ENCODE data around the gene ENPP1. TPM values are rescaled to one million over a fixed set of nuclear protein-coding genes. Genes with fewer than 3 reads are reported as not detected.

ENPP1 gene
- polyA plus RNA-seq, 1 of the 3 experiments (the other 2 are of a cell fraction): not detected

DNA sequence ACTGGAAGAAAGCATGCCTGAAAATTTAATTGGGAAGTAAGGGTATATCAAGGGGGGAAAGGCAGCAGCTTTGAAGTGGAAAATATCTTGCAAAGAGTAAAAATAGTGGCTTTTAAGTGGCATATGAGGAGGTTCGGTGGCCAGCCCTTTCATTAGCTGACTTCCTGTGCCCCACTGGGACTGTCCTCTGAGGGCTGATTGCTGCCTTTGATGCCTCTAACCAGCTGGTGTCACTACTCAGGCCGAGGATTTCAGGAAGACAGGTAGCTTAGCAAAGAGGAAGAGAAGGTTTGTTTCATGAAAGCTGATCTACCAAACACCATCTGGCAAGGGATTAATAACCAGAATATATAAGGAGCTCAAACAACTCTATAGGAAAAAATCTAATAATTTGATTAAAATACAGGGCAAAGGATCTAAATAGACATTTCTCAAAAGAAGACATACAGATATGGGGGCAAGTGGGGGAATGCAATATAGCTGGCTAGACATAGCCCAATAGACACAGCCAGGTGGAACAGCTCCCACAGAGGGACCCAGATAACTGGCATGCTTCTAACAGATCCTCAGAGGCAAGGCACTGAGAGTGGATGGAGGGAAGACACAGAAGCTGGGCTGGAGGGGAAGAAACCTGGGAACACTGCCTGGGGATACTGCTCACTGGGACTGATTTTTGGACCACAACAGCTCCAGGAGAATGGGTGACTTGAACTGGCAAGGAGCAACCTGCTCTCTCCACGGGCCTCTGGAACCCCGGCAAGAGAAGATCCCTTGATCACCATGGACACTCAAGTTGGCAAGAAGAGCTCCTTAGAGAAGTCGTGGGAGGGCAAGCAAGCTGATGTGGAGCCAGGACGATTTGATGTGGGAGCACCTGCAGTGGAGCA, 110.2 kb downstream of the ENPP1 start:
- TF ChIP-seq FOSL2 (IDR thresholded peaks at IDR 0.05; ENCODE audit: borderline replicate concordance, low read depth) (no peak), NRF1 (IDR thresholded peaks at IDR 0.05; ENCODE audit: low read depth, low read length) (no peak), CHD2 (IDR thresholded peaks at IDR 0.05; ENCODE audit: low read length, partially characterized antibody) (no peak), EP300 (IDR thresholded peaks at IDR 0.05; ENCODE audit: borderline replicate concordance in 1 of 2, low read depth in 1 of 2, low read length in 1 of 2) (no peak), POLR2AphosphoS5 (IDR thresholded peaks at IDR 0.05; ENCODE audit: low read depth, low read length) (no peak), GATA2 (CRISPR knock-in tag; IDR thresholded peaks at IDR 0.05) (no peak), FOXM1 (IDR thresholded peaks at IDR 0.05; ENCODE audit: low read depth) (no peak), RXRA (IDR thresholded peaks at IDR 0.05; ENCODE audit: borderline replicate concordance, low read depth) (no peak), MEF2A (IDR thresholded peaks at IDR 0.05; ENCODE audit: borderline replicate concordance, low read depth) (no peak), MXI1 (IDR thresholded peaks at IDR 0.05; ENCODE audit: low read depth, low read length) (no peak), PBX3 (IDR thresholded peaks at IDR 0.05) (no peak), MAX (IDR thresholded peaks at IDR 0.05; ENCODE audit: low read depth) (no peak), RAD21 (IDR thresholded peaks at IDR 0.05; ENCODE audit: low read length) (no peak)
- TF ChIP-seq, protein P1, sequence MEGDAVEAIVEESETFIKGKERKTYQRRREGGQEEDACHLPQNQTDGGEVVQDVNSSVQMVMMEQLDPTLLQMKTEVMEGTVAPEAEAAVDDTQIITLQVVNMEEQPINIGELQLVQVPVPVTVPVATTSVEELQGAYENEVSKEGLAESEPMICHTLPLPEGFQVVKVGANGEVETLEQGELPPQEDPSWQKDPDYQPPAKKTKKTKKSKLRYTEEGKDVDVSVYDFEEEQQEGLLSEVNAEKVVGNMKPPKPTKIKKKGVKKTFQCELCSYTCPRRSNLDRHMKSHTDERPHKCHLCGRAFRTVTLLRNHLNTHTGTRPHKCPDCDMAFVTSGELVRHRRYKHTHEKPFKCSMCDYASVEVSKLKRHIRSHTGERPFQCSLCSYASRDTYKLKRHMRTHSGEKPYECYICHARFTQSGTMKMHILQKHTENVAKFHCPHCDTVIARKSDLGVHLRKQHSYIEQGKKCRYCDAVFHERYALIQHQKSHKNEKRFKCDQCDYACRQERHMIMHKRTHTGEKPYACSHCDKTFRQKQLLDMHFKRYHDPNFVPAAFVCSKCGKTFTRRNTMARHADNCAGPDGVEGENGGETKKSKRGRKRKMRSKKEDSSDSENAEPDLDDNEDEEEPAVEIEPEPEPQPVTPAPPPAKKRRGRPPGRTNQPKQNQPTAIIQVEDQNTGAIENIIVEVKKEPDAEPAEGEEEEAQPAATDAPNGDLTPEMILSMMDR (IDR thresholded peaks at IDR 0.05): no peak
- TF ChIP-seq, protein P2, sequence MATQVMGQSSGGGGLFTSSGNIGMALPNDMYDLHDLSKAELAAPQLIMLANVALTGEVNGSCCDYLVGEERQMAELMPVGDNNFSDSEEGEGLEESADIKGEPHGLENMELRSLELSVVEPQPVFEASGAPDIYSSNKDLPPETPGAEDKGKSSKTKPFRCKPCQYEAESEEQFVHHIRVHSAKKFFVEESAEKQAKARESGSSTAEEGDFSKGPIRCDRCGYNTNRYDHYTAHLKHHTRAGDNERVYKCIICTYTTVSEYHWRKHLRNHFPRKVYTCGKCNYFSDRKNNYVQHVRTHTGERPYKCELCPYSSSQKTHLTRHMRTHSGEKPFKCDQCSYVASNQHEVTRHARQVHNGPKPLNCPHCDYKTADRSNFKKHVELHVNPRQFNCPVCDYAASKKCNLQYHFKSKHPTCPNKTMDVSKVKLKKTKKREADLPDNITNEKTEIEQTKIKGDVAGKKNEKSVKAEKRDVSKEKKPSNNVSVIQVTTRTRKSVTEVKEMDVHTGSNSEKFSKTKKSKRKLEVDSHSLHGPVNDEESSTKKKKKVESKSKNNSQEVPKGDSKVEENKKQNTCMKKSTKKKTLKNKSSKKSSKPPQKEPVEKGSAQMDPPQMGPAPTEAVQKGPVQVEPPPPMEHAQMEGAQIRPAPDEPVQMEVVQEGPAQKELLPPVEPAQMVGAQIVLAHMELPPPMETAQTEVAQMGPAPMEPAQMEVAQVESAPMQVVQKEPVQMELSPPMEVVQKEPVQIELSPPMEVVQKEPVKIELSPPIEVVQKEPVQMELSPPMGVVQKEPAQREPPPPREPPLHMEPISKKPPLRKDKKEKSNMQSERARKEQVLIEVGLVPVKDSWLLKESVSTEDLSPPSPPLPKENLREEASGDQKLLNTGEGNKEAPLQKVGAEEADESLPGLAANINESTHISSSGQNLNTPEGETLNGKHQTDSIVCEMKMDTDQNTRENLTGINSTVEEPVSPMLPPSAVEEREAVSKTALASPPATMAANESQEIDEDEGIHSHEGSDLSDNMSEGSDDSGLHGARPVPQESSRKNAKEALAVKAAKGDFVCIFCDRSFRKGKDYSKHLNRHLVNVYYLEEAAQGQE (IDR thresholded peaks at IDR 0.05; ENCODE audit: low read depth, low read length): no peak
- Histone ChIP-seq H3K4me2 (no peak overlapping the region), H3K27ac (ENCODE audit: low read depth in 2 of 2, low read length in 1 of 2) (no peak overlapping the region), H3F3A (replicated peaks; ENCODE audit: insufficient read depth) (no peaks in the 10 kb centered on the region), H3K79me2 (ENCODE audit: insufficient read depth) (no peaks in the 10 kb centered on the region), H3K9me2 (no peaks in the 10 kb centered on the region), H3K4me3 (ENCODE audit: low read depth in 2 of 2, low read length in 1 of 2) (no peak overlapping the region), H4K20me1 (ENCODE audit: insufficient read depth) (no peaks in the 10 kb centered on the region), H3K36me3 (replicated peaks in 1 of 2; ENCODE audit: control insufficient read depth in 1 of 2, insufficient read depth in 2 of 2, low read length in 1 of 2) (no peaks in the 10 kb centered on the region), H3K4me1 (ENCODE audit: control insufficient read depth in 1 of 2, insufficient read depth in 2 of 2, low read depth in 1 of 2, low read length in 1 of 2) (no peaks in the 10 kb centered on the region), H3K9me3 (0 out of 2 replicates have a peak, but pooled peaks cover 4% of the 10 kb centered on the region), H3K27me3 (ENCODE audit: insufficient read depth) (peaks cover 8% of the 10 kb centered on the region), H2AFZ (ENCODE audit: low read depth) (no peak overlapping the region), H3K9ac (no peak overlapping the region)
- no peak for DNase-seq
- 16% methylated on average over 3 of the region's 6 CpGs for WGBS (ENCODE audit: low lambda C conversion rate)
- ChIA-PET CTCF (interaction anchor here (0.7 to 1.1 kb wide), 2 partner anchors 8 to 10 kb away, joined by 3 to 4 read pairs; no protein-coding TSS in a partner anchor), POLR2A (no interaction called here)

Measured in SK-N-SH (cell line).